HG03064 (cell line): ENCODE data around the gene GALNT4.

Experiments used
- ATAC-seq: cut with Tn5 transposase; IDR thresholded peaks from one replicate; pipeline ENCODE4 v1.9.1; 2021; ENCODE audit warnings: low read depth; ENCODE audit not compliant: unreplicated experiment

Gene GALNT4

GRCh38 chr12:89494411-89495231 lies 30.0 kb downstream of the GALNT4 start:
- ATAC-seq, result no peak

- ATAC-seq, result no peak
Observed at GRCh38 chr12:89493670-89494302, 30.8 kb downstream of the GALNT4 start.

GRCh38 chr12:89492883-89493282 lies 31.7 kb downstream of the GALNT4 start:
- no peak for ATAC-seq

- no peak for ATAC-seq
Observed at GRCh38 chr12:89490922-89491321, 33.7 kb downstream of the GALNT4 start.

GRCh38 chr12:89486264-89486663 lies 38.3 kb downstream of the GALNT4 start:
- no peak for ATAC-seq

GRCh38 chr12:89484470-89484869 lies 40.1 kb downstream of the GALNT4 start:
- ATAC-seq, result no peak

GRCh38 chr12:89481213-89481914 lies 43.2 kb downstream of the GALNT4 start:
- ATAC-seq, result no peak

- no peak for ATAC-seq
Observed at GRCh38 chr12:89479982-89480381, 44.6 kb downstream of the GALNT4 start.

GRCh38 chr12:89477633-89478279 lies 46.8 kb downstream of the GALNT4 start:
- ATAC-seq, result no peak

GRCh38 chr12:89476904-89477595 lies 47.5 kb downstream of the GALNT4 start:
- ATAC-seq, result no peak

GRCh38 chr12:89476232-89476631 lies 48.4 kb downstream of the GALNT4 start:
- no peak for ATAC-seq

GRCh38 chr12:89475203-89475990 lies 49.2 kb downstream of the GALNT4 start:
- no peak for ATAC-seq

GRCh38 chr12:89474615-89475014 lies 50.0 kb downstream of the GALNT4 start:
- no peak for ATAC-seq
